ENCODE data around the gene R3HDM4. TPM values are rescaled to one million over a fixed set of nuclear protein-coding genes. Genes with fewer than 3 reads are reported as not detected.

R3HDM4 gene
- total and polyA plus RNA-seq, 9 of the 15 experiments (the other 6 are each of a cell fraction or from before 2014, with no cell fraction given), result 3.2 to 154 (median 59.0) TPM

DNA sequence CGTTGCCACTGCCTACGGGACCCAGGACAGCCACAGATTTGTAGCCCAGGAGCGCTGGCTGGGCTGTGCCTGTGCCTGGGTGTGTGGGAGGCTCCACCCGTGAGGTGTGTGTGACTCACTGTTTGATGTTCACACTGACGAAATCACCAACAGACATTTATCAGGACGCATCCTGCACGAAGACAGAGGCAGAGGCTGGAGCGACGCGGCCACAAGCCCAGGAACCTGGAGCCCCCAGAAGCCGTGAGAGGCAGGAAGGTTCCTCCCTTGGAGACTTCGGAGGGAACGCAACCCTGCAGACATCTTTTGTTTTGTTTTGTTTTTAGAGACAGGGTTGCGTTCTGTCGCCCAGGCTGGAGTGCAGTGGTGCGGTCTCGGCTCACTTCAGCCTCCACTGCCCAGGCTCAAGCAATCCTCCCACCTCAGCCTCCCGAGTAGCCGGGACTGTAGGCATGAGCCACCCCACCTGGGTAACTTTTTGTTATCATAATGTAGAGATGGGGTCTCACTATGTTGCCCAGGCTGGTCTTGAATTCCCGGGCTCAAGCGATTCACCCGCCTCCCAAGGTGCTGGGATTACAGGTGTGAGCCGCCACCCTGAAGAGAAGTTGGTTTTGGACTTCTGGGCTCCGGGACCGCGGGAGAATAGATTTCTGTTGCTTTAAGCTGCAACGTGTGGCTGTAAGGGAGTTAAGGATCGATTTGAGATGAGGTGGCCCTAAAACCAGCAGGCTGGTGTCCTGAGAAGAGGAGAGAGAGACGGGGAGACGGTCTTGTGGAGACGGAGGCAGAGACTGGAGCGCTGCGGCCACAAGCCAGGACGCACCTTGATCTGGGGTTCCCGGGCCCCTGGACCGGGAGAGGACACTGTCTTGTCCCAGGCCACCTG, 46.2 kb upstream of the R3HDM4 start (continued):
- peak; percentile 47 for TF ChIP-seq POLR2G (IDR thresholded peaks at IDR 0.05; ENCODE audit: low read depth, low read length)
- TF ChIP-seq, protein P1, sequence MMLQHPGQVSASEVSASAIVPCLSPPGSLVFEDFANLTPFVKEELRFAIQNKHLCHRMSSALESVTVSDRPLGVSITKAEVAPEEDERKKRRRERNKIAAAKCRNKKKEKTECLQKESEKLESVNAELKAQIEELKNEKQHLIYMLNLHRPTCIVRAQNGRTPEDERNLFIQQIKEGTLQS (IDR thresholded peaks at IDR 0.05), result peak; percentile 93
- TF ChIP-seq, protein P1 (CRISPR knock-in tag; conservative IDR thresholded peaks at IDR 0.05), result peak; percentile 71; the same call in 1 of the 2 replicates
- TF ChIP-seq NFIC (IDR thresholded peaks at IDR 0.05), result no peak
- no peak for TF ChIP-seq RUNX1 (IDR thresholded peaks at IDR 0.05; ENCODE audit: low read depth)
- TF ChIP-seq HIVEP1 (CRISPR knock-in tag; IDR thresholded peaks at IDR 0.05), result no peak
- TF ChIP-seq, protein P2, sequence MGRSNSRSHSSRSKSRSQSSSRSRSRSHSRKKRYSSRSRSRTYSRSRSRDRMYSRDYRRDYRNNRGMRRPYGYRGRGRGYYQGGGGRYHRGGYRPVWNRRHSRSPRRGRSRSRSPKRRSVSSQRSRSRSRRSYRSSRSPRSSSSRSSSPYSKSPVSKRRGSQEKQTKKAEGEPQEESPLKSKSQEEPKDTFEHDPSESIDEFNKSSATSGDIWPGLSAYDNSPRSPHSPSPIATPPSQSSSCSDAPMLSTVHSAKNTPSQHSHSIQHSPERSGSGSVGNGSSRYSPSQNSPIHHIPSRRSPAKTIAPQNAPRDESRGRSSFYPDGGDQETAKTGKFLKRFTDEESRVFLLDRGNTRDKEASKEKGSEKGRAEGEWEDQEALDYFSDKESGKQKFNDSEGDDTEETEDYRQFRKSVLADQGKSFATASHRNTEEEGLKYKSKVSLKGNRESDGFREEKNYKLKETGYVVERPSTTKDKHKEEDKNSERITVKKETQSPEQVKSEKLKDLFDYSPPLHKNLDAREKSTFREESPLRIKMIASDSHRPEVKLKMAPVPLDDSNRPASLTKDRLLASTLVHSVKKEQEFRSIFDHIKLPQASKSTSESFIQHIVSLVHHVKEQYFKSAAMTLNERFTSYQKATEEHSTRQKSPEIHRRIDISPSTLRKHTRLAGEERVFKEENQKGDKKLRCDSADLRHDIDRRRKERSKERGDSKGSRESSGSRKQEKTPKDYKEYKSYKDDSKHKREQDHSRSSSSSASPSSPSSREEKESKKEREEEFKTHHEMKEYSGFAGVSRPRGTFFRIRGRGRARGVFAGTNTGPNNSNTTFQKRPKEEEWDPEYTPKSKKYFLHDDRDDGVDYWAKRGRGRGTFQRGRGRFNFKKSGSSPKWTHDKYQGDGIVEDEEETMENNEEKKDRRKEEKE (IDR thresholded peaks at IDR 0.05; ENCODE audit: borderline replicate concordance in 1 of 2, control insufficient read depth in 1 of 2, low read depth in 2 of 2, low read length in 1 of 2), result no peak
- TF ChIP-seq, protein P3, sequence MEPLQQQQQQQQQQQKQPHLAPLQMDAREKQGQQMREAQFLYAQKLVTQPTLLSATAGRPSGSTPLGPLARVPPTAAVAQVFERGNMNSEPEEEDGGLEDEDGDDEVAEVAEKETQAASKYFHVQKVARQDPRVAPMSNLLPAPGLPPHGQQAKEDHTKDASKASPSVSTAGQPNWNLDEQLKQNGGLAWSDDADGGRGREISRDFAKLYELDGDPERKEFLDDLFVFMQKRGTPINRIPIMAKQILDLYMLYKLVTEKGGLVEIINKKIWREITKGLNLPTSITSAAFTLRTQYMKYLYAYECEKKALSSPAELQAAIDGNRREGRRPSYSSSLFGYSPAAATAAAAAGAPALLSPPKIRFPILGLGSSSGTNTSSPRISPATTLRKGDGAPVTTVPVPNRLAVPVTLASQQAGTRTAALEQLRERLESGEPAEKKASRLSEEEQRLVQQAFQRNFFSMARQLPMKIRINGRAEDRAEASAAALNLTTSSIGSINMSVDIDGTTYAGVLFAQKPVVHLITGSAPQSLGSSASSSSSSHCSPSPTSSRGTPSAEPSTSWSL (CRISPR knock-in tag; IDR thresholded peaks at IDR 0.05; ENCODE audit: borderline replicate concordance), result 0 out of 2 replicates have a peak, but pooled peaks have one; percentile 41
- TF ChIP-seq, protein P4, sequence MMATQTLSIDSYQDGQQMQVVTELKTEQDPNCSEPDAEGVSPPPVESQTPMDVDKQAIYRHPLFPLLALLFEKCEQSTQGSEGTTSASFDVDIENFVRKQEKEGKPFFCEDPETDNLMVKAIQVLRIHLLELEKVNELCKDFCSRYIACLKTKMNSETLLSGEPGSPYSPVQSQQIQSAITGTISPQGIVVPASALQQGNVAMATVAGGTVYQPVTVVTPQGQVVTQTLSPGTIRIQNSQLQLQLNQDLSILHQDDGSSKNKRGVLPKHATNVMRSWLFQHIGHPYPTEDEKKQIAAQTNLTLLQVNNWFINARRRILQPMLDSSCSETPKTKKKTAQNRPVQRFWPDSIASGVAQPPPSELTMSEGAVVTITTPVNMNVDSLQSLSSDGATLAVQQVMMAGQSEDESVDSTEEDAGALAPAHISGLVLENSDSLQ (IDR thresholded peaks at IDR 0.05), result peak; percentile 58
- no peak for TF ChIP-seq NR3C1 (CRISPR knock-in tag; IDR thresholded peaks at IDR 0.05)
- no peak for TF ChIP-seq PURB (CRISPR knock-in tag; IDR thresholded peaks at IDR 0.05; ENCODE audit: low read depth)
- peak; percentile 20; the same call in 1 of the 2 replicates for TF ChIP-seq POLR2AphosphoS5 (IDR thresholded peaks at IDR 0.05; ENCODE audit: control insufficient read depth, insufficient read depth, low read depth, low read length)
- TF ChIP-seq GTF2A2 (tag; IDR thresholded peaks at IDR 0.05), result no peak
- TF ChIP-seq NFYB (IDR thresholded peaks at IDR 0.05; ENCODE audit: extremely low read depth, insufficient read length), result no peak
- TF ChIP-seq NR4A1 (CRISPR knock-in tag; IDR thresholded peaks at IDR 0.05), result 0 out of 2 replicates have a peak, but pooled peaks have one; percentile 38
- TF ChIP-seq NR4A1 (tag; IDR thresholded peaks at IDR 0.05), result no peak
- TF ChIP-seq HDAC3 (IDR thresholded peaks at IDR 0.05; ENCODE audit: borderline replicate concordance, partially characterized antibody), result no peak
- TF ChIP-seq, protein P5, sequence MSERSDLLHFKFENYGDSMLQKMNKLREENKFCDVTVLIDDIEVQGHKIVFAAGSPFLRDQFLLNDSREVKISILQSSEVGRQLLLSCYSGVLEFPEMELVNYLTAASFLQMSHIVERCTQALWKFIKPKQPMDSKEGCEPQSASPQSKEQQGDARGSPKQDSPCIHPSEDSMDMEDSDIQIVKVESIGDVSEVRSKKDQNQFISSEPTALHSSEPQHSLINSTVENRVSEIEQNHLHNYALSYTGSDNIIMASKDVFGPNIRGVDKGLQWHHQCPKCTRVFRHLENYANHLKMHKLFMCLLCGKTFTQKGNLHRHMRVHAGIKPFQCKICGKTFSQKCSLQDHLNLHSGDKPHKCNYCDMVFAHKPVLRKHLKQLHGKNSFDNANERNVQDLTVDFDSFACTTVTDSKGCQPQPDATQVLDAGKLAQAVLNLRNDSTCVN (CRISPR knock-in tag; IDR thresholded peaks at IDR 0.05), result no peak
- TF ChIP-seq MED1 (CRISPR knock-in tag; IDR thresholded peaks at IDR 0.05; ENCODE audit: borderline replicate concordance), result no peak

Measured in K562 (cell line).